ENCODE data around the gene LHX5.
"Not testable (repeated sequence)": the region's sequence is repeated elsewhere in the genome, so short reads cannot be mapped to it uniquely, and the experiment has no call there.

Gene LHX5

GRCh38 chr12:113471619-113472171, at the start of gene LHX5:
Gene LHX5, minus strand, starts transcription at chr12:113471871. Its CDS starts 373 bp downstream, at chr12:113471498.
- DNase-seq (ENCODE audit: extremely low read depth in 1 of 2, low read depth in 1 of 2) = no peak

DNA sequence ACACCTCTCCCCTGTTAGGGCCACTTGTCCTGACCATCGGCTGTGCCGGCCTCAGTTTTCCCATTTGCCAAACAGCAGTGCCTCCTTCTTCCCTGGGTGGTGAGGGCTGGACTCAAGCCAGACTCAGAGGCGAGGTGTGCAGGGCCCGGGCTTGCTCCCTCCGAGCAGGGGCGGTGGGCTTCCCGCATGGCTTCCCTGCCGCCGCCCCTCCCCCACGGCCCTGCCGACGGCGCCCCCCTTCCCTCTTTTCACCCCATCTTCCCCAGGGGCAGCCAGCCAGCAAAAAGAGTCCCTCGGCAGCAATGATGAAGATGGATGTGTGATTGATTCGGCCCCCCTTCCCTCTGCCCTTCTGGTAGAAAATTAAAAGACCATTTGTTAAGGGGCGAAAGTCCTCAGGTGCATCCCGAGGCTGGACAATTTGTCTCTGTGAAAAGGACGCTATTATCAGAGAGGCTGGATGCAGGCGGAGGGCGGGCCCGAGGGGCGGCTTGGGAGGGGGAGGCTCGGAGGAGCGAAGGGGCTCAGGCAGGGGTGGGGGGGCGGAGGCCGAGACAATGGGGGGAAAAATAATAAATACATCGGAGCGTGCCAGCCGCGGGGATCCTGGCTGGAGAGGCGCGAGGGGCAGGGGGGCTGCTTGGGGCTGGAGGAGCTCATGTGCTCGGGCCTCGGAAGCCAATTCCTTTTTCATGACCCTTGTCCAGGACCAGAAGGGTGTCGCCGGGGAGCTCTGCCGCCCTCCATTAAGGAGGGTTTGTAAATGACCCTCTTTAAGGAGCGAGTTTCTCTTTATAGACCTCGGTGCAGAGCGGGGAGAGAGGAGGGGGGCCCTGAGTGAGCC, 48.0 kb upstream of the LHX5 start:
- DNase-seq (ENCODE audit: extremely low read depth in 1 of 2, low read depth in 1 of 2) = no peak

DNA sequence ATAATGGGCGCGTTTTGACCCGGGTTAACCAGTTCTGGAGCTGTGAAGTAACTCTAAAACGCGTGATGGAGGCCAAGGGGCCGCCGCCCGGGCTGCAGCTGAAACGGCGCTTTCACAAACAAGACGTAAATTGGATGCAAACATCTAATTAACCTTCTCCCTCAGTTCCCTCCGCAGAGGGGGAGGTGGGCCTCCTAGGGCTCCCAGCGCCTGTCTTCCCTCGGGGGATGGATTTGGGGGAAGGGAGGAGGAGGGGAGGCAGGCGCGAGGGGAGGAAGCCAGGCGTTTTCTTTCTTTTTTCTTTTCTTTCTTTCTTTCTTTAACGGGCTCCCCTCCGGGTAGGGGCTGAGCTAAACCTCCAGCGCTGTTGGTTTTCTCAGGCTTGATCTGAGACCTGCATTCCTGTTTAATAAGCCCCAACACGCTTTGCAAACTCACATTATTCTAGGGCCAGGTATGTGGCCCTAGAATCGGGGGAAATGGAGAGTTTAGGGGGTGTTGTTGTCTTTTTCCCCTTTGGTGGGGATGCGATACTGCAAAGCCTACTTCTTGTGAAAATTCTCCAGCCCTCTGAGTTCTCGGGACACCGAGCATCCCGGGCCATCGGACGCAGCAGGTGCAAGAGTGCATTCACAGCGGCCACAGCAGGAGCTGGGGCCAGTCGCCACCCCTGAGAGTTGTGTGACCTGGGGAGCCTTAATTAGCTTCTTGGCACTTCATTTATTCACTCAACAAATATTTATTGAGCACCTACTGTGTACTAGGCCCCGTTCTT, 43.6 kb upstream of the LHX5 start:
- DNase-seq (ENCODE audit: extremely low read depth in 1 of 2, low read depth in 1 of 2) = no peak

DNA sequence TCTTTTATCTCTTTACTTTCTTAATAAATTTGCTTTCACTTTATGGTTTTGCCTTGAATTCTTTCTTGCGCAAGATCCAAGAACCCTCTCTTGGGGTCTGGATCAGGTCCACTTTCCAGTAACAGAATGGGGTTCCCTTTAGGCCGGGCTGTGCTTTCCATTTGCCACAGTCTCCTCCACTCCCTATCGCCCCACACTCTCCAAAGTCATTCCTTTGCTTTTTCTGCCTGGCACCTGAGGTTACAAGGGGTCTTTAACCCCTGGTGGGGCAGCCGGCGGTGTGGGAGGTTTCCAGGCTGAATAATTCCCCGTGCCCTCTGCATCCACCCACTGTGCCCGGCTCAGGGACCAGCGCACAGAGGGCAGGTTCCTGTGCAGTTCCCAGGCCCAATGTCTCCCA, 42.9 kb upstream of the LHX5 start:
- no peak for DNase-seq (ENCODE audit: extremely low read depth in 1 of 2, low read depth in 1 of 2)

- no peak for DNase-seq (ENCODE audit: extremely low read depth in 1 of 2, low read depth in 1 of 2)
These were observed 40.9 kb upstream of the LHX5 start for GRCh38 chr12:113512568-113512967.

DNA sequence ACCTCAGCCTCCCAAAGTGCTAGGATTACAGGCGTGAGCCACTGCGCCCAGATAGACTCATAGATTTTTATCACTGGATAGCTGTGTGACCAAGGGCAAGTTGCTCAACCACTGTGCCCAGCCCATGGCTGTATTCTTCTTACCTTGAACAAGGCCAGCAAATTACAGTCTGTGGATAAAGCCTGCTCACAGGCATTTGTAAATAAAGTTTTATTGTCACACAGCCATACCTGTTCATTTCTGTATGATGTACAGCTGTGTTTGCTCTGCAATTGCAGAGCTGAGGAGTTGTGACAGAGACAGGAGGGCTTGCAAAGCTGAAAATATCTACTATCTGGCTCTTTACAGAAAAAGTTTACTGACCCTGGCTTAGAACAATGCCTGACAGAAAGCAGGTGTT, 35.2 kb upstream of the LHX5 start:
- DNase-seq (ENCODE audit: extremely low read depth in 1 of 2, low read depth in 1 of 2) = no peak

- no peak for DNase-seq (ENCODE audit: extremely low read depth in 1 of 2, low read depth in 1 of 2)
These were observed 34.3 kb upstream of the LHX5 start for GRCh38 chr12:113505941-113506340.

- no peak for DNase-seq (ENCODE audit: extremely low read depth in 1 of 2, low read depth in 1 of 2)
These were observed 33.2 kb upstream of the LHX5 start for GRCh38 chr12:113504917-113505316.

GRCh38 chr12:113500782-113501311, 29.2 kb upstream of the LHX5 start:
- no peak for DNase-seq (ENCODE audit: extremely low read depth in 1 of 2, low read depth in 1 of 2)

DNA sequence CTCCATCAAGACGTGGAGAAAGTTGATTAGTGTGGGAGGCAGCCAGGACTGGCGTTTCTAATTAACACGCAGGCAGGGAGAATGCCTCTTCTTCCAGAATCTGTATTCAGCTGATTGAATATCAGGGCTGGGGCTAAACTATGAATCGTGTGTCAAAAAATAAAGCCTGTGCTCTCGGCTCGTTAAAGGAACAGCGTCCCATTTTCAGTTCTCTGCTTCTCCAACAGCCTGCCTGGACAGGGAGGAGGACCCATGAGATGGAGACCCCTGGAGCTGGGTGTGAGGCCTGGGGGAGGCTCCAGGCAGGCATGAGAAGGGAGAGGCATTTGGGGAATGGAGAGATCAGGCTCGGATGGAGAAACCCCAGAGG, 28.6 kb upstream of the LHX5 start:
- DNase-seq (ENCODE audit: extremely low read depth in 1 of 2, low read depth in 1 of 2) = no peak

- DNase-seq (ENCODE audit: extremely low read depth in 1 of 2, low read depth in 1 of 2) = no peak
These were observed 26.8 kb upstream of the LHX5 start for GRCh38 chr12:113498490-113498889.

- DNase-seq (ENCODE audit: extremely low read depth in 1 of 2, low read depth in 1 of 2) = no peak
These were observed 26.0 kb upstream of the LHX5 start for GRCh38 chr12:113497693-113498092.

- DNase-seq (ENCODE audit: extremely low read depth in 1 of 2, low read depth in 1 of 2) = not testable (repeated sequence)
These were observed 24.3 kb upstream of the LHX5 start for GRCh38 chr12:113495941-113496340.

GRCh38 chr12:113488322-113488721, 16.7 kb upstream of the LHX5 start:
- no peak for DNase-seq (ENCODE audit: extremely low read depth in 1 of 2, low read depth in 1 of 2)

DNA sequence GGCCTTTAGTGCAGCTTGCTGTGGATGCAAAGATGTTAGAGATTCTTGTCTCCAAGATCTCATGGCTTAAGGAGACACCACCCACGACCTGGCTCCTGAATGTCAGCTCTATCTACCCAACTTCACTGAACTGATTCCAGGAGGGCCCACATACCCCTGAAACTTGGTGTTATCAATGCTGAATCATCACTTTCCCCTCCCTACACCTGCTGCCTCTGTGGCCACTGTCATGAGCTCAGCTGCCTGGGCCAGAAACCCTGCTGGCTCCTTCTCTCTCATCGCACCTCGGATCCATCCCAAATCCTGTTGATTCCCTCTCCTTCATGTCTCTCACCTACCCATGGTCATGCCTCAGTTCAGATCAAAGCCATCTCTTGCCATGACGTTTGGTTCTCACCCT, 15.1 kb upstream of the LHX5 start:
- DNase-seq (ENCODE audit: extremely low read depth in 1 of 2, low read depth in 1 of 2) = no peak

DNA sequence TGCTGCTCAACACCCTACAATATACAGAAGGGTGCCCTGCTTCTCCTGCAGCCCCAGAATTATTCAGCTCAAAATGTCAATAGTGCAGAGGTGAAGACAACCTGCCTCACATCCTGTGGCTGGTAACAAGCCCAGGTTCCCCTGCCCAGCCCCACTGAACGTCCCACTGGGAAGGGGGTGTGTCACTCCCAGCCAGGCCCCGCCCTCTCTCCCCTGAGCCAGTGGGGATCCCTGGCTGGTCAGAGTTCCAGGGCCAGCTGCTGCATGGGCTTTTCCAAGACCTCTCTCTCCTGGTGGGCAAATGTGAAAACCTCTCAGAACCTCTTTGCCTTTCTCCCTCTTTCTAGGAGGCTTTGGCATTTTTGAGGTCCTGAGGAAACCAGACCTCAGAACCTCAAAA, 13.7 kb upstream of the LHX5 start:
- DNase-seq (ENCODE audit: extremely low read depth in 1 of 2, low read depth in 1 of 2) = no peak

DNA sequence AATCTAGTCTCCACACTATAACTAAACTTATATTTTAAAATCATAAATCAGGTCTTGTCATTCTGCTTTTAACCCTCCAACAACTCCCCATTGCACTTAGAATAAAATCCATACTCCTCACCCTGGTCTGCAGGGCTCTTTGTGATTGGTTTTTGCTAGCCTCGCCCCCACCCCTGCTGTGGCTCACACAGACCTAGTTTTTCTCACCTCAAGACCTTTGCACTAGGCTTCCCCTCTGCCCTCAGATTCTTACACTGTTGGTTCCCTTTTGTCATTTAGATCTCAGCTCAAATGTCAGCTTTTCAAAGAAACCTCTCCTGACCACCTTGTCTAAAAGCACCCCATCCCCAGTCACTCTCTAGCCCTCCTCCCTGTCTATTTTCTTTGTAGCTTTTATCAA, 10.7 kb upstream of the LHX5 start:
- no peak for DNase-seq (ENCODE audit: extremely low read depth in 1 of 2, low read depth in 1 of 2)

DNA sequence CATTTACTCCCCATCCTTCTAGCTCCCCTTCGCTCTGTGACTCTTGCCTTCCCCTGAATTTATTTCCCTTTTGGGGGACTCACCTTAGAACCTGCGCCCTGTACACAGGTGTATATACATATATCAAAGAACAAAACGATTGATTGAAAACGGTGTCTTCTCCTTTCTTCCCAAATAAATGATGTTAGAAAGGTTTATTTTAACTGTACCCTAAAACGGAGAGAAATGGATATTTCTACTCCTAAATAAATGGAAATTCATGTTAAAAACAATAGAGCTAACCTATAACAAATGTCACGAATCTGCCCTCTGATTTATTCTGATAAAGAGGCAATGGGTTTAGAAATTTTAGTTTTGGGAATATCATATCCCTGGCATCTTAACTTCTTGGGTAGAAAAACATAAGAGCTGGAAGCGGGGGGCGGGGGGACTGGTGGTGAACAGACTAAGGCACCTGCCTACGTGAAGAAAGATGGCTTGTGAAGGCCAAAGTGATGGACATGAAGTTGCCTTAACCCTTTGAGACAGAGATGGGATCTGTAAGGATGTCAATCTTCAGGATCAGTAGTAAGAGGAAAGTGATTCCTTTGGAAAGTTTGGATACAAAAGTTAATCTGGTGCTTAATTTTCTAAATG, 8.8 kb upstream of the LHX5 start:
- no peak for DNase-seq (ENCODE audit: extremely low read depth in 1 of 2, low read depth in 1 of 2)

- no peak for DNase-seq (ENCODE audit: extremely low read depth in 1 of 2, low read depth in 1 of 2)
These were observed 8.1 kb upstream of the LHX5 start for GRCh38 chr12:113479590-113480335.

- DNase-seq (ENCODE audit: extremely low read depth in 1 of 2, low read depth in 1 of 2) = no peak
These were observed 7.5 kb upstream of the LHX5 start for GRCh38 chr12:113479216-113479589.

All from stimulated activated CD8-positive, alpha-beta memory T cell treated with anti-CD3 and anti-CD28 coated beads, Interleukin-7, amount 100 ng/mL, for 48 hours (primary cell).